H9 (cell line): ENCODE measurements around the gene KRT5. TPM values are rescaled to one million over a fixed set of nuclear protein-coding genes. Genes with fewer than 3 reads are reported as not detected.

ENCODE experiments used
- DNase-seq: peaks from one replicate; pipeline ENCODE4 v3.0.0-alpha.2; 2017
- H2AFZ ChIP-seq: one replicate; pipeline ENCODE4 v1.6.1; 2013; ENCODE audit warnings: mild to moderate bottlenecking, low read length, control low read depth, moderate library complexity
- H2AK5ac ChIP-seq: 2 replicates; pipeline ENCODE4 v1.6.1; 2013; ENCODE audit warnings: low read length, control low read depth, mixed read lengths; ENCODE audit not compliant: insufficient read length
- H2BK120ac ChIP-seq: one replicate; pipeline ENCODE4 v1.6.1; 2013; ENCODE audit warnings: low read depth, mild to moderate bottlenecking, low read length, control low read depth, inconsistent platforms; ENCODE audit not compliant: poor library complexity, severe bottlenecking
- H2BK12ac ChIP-seq: 2 replicates; pipeline ENCODE4 v1.6.1; 2013; ENCODE audit warnings: low read length, control low read depth, mixed read lengths, low read depth; ENCODE audit not compliant: insufficient read length
- H2BK15ac ChIP-seq: 2 replicates; pipeline ENCODE4 v1.6.1; 2013; ENCODE audit warnings: low read depth, low read length, control low read depth
- H2BK20ac ChIP-seq: one replicate; pipeline ENCODE4 v1.6.1; 2013; ENCODE audit warnings: low read depth, mild to moderate bottlenecking, low read length, control low read depth, inconsistent platforms; ENCODE audit not compliant: poor library complexity, severe bottlenecking
- H2BK5ac ChIP-seq: 2 replicates; pipeline ENCODE4 v1.6.1; 2013; ENCODE audit warnings: low read length, control low read depth, mixed read lengths; ENCODE audit not compliant: insufficient read length
- H3K14ac ChIP-seq: 2 replicates; pipeline ENCODE4 v1.6.1; 2013; ENCODE audit warnings: low read length, control low read depth; ENCODE audit not compliant: insufficient read depth
- H3K18ac ChIP-seq: 2 replicates; pipeline ENCODE4 v1.6.1; 2013; ENCODE audit warnings: low read depth, mild to moderate bottlenecking, mixed read lengths, low read length, control low read depth; ENCODE audit not compliant: insufficient read length
- H3K23ac ChIP-seq: 2 replicates; pipeline ENCODE4 v1.6.1; 2013; ENCODE audit warnings: low read length, control low read depth, mixed read lengths, low read depth; ENCODE audit not compliant: insufficient read length
- H3K23me2 ChIP-seq: 2 replicates; pipeline ENCODE4 v1.6.1; 2013; ENCODE audit warnings: low read depth, mild to moderate bottlenecking, mixed read lengths, low read length, control low read depth; ENCODE audit not compliant: insufficient read length, poor library complexity, severe bottlenecking
- H3K27ac ChIP-seq: 2 replicates; pipeline ENCODE4 v1.5.1; 2013; ENCODE audit warnings: low read length, control low read depth, mixed read lengths, low read depth; ENCODE audit not compliant: insufficient read length
- H3K27me3 ChIP-seq: 2 replicates; pipeline ENCODE4 v1.6.1; 2013; ENCODE audit warnings: low read length, control low read depth, inconsistent platforms; ENCODE audit not compliant: insufficient read depth
- H3K4ac ChIP-seq: 2 replicates; pipeline ENCODE4 v1.6.1; 2013; ENCODE audit warnings: low read depth, mild to moderate bottlenecking, control low read depth, inconsistent platforms, low read length, moderate library complexity
- H3K4me1 ChIP-seq: 2 replicates; pipeline ENCODE4 v1.6.1; 2013; ENCODE audit warnings: low read length, control low read depth, inconsistent platforms; ENCODE audit not compliant: insufficient read depth
- H3K4me2 ChIP-seq: 2 replicates; pipeline ENCODE4 v1.6.1; 2013; ENCODE audit warnings: low read length, control low read depth, mixed read lengths; ENCODE audit not compliant: insufficient read length, insufficient read depth
- H3K56ac ChIP-seq: 2 replicates; pipeline ENCODE4 v1.6.1; 2013; ENCODE audit warnings: low read depth, mild to moderate bottlenecking, mixed read lengths, low read length, control low read depth; ENCODE audit not compliant: insufficient read length
- H3K79me1 ChIP-seq: 2 replicates; pipeline ENCODE4 v1.6.1; 2013; ENCODE audit warnings: low read depth, mild to moderate bottlenecking, moderate library complexity, low read length, control low read depth, inconsistent platforms; ENCODE audit not compliant: insufficient read depth, poor library complexity, severe bottlenecking
- H3K79me2 ChIP-seq: 2 replicates; pipeline ENCODE4 v1.6.1; 2013; ENCODE audit warnings: low read length, control low read depth, inconsistent platforms; ENCODE audit not compliant: insufficient read depth
- H3K9ac ChIP-seq: 2 replicates; pipeline ENCODE4 v1.6.1; 2013; ENCODE audit warnings: low read length, control low read depth, mixed read lengths; ENCODE audit not compliant: insufficient read length; ENCODE audit errors: extremely low read depth
- H3K9me3 ChIP-seq: one replicate; pipeline ENCODE4 v1.6.1; 2013; ENCODE audit warnings: low read depth, low read length, inconsistent platforms; ENCODE audit not compliant: control insufficient read depth
- H3T11ph ChIP-seq: one replicate; pipeline ENCODE4 v1.6.1; 2013; ENCODE audit warnings: mild to moderate bottlenecking, low read length, control low read depth, inconsistent platforms
- H4K20me1 ChIP-seq: one replicate; pipeline ENCODE4 v1.6.1; 2013; ENCODE audit not compliant: control insufficient read depth, insufficient read length, insufficient read depth
- H4K5ac ChIP-seq: 2 replicates; pipeline ENCODE4 v1.6.1; 2013; ENCODE audit warnings: low read depth, mild to moderate bottlenecking, mixed read lengths, low read length, control low read depth; ENCODE audit not compliant: insufficient read length
- H4K8ac ChIP-seq: replicated peaks from 2 replicates; pipeline ENCODE4 v1.6.1; 2013; ENCODE audit warnings: low read length, control low read depth, mixed read lengths, low read depth; ENCODE audit not compliant: insufficient read length
- H4K91ac ChIP-seq: 2 replicates; pipeline ENCODE4 v1.6.1; 2013; ENCODE audit warnings: low read depth, mild to moderate bottlenecking, moderate library complexity, mixed read lengths, low read length, control low read depth; ENCODE audit not compliant: insufficient read length
- H3K27ac Mint-ChIP-seq, 3 experiments: 2 replicates in 2 of 3; 3 replicates in 1 of 3; pipeline ENCODE4 v1.8.0; 2020 to 2021; ENCODE audit warnings: mixed read lengths in 3 of 3, mild to moderate bottlenecking in 1 of 3, moderate library complexity in 1 of 3
- H3K27me3 Mint-ChIP-seq: 2 replicates; pipeline ENCODE4 v1.8.0; 2021; ENCODE audit warnings: low read depth, mild to moderate bottlenecking, moderate library complexity, mixed read lengths
- H3K36me3 Mint-ChIP-seq, 3 experiments: 2 replicates in 2 of 3; 3 replicates in 1 of 3; pipeline ENCODE4 v1.8.0; 2020 to 2021; ENCODE audit warnings: low read depth in 3 of 3, mixed read lengths in 3 of 3; ENCODE audit not compliant: insufficient read depth in 1 of 3
- H3K4me1 Mint-ChIP-seq, 2 experiments: 2 replicates each; pipeline ENCODE4 v1.8.0; 2020; ENCODE audit warnings: mixed read lengths in 2 of 2
- H3K4me3 Mint-ChIP-seq, 2 experiments: 2 replicates in 1 of 2; 3 replicates in 1 of 2; pipeline ENCODE4 v1.8.0; 2020 to 2021; ENCODE audit warnings: mild to moderate bottlenecking in 2 of 2, mixed read lengths in 2 of 2, moderate library complexity in 1 of 2
- H3K9me3 Mint-ChIP-seq, 2 experiments: 2 replicates in 1 of 2; 3 replicates in 1 of 2; pipeline ENCODE4 v1.8.0; 2020; ENCODE audit warnings: mild to moderate bottlenecking in 2 of 2, mixed read lengths in 2 of 2, moderate library complexity in 1 of 2
- WGBS: extraction: QIAGEN DNeasy Blood & Tissue Kit; methylation state at CpG from one replicate; pipeline ENCODE4 v1.1.7; 2013; ENCODE audit warnings: missing lambda C conversion rate, low lambda C conversion rate, mixed read lengths; ENCODE audit not compliant: insufficient read length; ENCODE audit errors: extremely low coverage; 5-methylcytosine and 5-hydroxymethylcytosine counted together
- total RNA-seq: library from RNA; stranded (reverse); gene quantifications from 2 replicates; pipeline ENCODE4 v1.2.1, GENCODE V29; 2021
- TF ChIP-seq, protein P1 (sequence below): fragments of 200-600 bp; sonication (generic); conservative IDR thresholded peaks from 3 replicates; pipeline ENCODE4 v1.8.0; 2021; ENCODE audit warnings: antibody characterized with exemption, mild to moderate bottlenecking

The KRT5 gene
- total RNA-seq, 1 experiment from 2014 or later = not detected

DNA sequence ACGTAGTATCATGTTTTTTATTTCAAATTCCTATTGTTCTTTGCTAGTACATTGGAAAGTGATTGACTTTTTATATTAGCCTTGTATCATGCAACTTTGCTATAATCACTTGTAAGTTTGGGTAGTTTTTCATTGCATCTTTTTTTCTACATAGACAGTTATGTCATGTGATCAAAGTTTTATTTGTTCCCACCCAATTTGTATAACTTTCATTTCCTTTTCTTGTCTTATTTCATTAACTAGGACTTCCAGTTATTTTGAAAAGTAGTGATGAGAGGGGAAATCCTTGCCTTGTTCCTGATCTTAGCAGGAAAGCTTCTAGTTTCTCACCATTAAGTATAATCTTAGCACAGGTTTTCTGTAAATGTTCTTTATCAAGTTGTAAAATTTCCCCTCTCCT lies 17.3 kb downstream of the KRT5 start:
- Histone ChIP-seq H3K18ac (no peak overlapping the region), H2BK12ac (no peak overlapping the region), H3K79me2 (no peaks in the 10 kb centered on the region), H3K23me2 (no peaks in the 10 kb centered on the region), H2AFZ (no peak overlapping the region), H3K27ac (no peak overlapping the region), H2BK5ac (no peak overlapping the region), H3K4me2 (no peak overlapping the region), H2BK15ac (no peak overlapping the region), H2BK120ac (no peak overlapping the region), H3K9me3 (no peaks in the 10 kb centered on the region), H3T11ph (no peak overlapping the region), H2BK20ac (no peak overlapping the region), H3K79me1 (no peaks in the 10 kb centered on the region), H4K8ac (no peak overlapping the region), H3K56ac (no peak overlapping the region), H4K20me1 (no peaks in the 10 kb centered on the region), H3K27me3 (no peaks in the 10 kb centered on the region), H3K4me1 (no peaks in the 10 kb centered on the region), H2AK5ac (no peak overlapping the region), H3K23ac (no peak overlapping the region), H3K9ac (no peak overlapping the region), H3K14ac (no peak overlapping the region), H4K5ac (no peak overlapping the region), H4K91ac (no peak overlapping the region), H3K4ac (no peak overlapping the region)
- WGBS = no CpG with 5 or more reads among the region's 1 CpG
- DNase-seq = no peak
- Mint-ChIP-seq H3K36me3 (no peaks in the 10 kb centered on the region), H3K4me3 (no peak overlapping the region), H3K4me1 (peaks cover 7 to 15% of the 10 kb centered on the region in 2 experiments; a peak in 3 of 4 replicates), H3K27me3 (no peaks in the 10 kb centered on the region; the same call in 1 of the 2 replicates), H3K27ac (no peak overlapping the region), H3K9me3 (no peaks in the 10 kb centered on the region)
- TF ChIP-seq, protein P1, sequence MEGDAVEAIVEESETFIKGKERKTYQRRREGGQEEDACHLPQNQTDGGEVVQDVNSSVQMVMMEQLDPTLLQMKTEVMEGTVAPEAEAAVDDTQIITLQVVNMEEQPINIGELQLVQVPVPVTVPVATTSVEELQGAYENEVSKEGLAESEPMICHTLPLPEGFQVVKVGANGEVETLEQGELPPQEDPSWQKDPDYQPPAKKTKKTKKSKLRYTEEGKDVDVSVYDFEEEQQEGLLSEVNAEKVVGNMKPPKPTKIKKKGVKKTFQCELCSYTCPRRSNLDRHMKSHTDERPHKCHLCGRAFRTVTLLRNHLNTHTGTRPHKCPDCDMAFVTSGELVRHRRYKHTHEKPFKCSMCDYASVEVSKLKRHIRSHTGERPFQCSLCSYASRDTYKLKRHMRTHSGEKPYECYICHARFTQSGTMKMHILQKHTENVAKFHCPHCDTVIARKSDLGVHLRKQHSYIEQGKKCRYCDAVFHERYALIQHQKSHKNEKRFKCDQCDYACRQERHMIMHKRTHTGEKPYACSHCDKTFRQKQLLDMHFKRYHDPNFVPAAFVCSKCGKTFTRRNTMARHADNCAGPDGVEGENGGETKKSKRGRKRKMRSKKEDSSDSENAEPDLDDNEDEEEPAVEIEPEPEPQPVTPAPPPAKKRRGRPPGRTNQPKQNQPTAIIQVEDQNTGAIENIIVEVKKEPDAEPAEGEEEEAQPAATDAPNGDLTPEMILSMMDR = no peak
